GM19463 (cell line): ENCODE results near the gene KAT6B.
"Not testable (repeated sequence)": the region's sequence is repeated elsewhere in the genome, so short reads cannot be mapped to it uniquely, and the experiment has no call there.

Source experiments
- ATAC-seq: cut with Tn5 transposase; IDR thresholded peaks from one replicate; pipeline ENCODE4 v1.9.1; 2021; ENCODE audit warnings: mild to moderate bottlenecking, moderate library complexity; ENCODE audit not compliant: unreplicated experiment

Gene KAT6B

DNA sequence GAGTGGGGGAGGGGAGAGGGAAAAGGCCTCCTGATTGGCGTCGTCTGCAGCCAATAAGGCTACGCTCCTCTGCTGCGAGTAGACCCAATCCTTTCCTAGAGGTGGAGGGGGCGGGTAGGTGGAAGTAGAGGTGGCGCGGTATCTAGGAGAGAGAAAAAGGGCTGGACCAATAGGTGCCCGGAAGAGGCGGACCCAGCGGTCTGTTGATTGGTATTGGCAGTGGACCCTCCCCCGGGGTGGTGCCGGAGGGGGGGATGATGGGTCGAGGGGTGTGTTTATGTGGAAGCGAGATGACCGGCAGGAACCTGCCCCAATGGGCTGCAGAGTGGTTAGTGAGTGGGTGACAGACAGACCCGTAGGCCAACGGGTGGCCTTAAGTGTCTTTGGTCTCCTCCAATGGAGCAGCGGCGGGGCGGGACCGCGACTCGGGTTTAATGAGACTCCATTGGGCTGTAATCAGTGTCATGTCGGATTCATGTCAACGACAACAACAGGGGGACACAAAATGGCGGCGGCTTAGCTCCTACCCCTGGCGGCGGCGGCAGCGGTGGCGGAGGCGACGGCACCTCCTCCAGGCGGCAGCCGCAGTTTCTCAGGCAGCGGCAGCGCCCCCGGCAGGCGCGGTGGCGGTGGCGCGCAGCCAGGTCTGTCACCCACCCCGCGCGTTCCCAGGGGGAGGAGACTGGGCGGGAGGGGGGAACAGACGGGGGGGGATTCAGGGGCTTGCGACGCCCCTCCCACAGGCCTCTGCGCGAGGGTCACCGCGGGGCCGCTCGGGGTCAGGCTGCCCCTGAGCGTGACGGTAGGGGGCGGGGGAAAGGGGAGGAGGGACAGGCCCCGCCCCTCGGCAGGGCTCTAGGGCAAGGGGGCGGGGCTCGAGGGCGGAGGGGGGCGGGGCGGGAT lies at the start of gene KAT6B:
Gene KAT6B, plus strand, starts transcription at position 459 of the 903 bp plus-strand sequence. CDS start 16,258 bp downstream, outside the sequence.
- ATAC-seq = peak; percentile 84

DNA sequence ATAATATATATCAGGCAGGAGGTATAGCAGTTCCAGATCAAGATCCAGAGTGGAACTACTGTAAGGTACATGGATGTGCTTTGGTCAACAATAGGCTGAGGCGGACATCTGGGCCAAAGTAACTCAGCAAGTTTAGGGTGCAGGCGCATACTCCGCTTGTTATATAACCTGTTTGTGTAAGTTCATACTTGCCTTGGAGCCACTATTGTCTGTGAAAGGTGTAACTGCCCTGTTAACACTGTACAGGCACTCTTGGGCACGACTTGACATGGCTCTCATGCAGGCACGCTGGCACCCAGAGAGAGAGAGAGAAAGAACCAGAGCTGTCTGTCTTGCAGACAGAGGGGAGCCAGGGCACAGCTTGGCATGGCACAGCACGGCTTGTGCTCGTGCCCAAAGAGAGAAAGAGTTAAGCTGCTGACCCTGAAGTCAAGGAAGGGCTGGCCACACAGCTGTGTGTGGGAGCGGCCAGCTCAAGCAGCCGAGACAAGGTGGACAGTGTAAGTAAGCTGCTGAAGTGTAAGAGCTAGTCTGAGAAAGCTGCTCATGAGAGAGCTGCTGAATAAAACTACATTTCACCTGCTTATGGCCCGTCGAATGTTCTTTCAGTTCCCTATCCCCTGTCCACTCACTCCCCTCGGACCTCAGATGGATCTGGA lies 47.8 kb upstream of the KAT6B start:
- no peak for ATAC-seq

DNA sequence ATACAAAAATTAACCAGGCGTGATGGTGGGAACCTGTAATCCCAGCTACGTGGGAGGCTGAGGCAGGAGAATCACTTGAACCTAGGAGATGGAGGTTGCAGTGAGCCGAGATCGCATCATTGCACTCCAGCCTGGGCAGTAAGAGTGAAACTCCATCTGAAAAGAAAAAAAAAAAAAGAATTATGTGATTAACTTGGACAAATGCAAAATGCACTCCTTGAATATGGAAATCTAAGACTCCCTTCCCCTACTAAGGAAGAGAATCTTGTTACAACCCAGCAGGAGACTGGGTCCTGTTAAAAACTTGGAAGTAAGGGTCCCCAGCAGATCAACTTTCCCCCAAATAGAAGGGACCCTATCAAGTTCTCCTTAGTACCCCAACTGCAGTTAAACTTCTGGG lies 44.5 kb upstream of the KAT6B start:
- not testable (repeated sequence) for ATAC-seq

DNA sequence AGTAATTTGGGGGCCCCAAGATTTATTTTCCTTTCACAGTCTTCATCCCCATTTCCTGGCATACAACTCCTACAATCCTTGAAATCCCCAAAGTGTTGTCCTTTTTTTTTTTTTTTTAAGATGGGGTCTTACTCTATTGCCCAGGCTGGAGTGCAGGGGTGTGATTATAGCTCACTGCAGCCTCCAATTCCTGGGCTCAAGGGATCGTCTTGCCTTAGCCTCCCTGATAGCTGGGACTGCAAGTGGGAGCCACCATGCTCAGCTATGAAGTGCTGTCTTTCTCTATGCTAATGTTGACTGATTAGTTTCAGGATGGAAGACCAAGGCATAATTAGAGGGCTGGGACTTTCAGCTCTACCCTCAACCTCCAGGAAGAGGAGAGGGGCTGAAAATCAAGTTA lies 41.9 kb upstream of the KAT6B start:
- ATAC-seq = no peak

DNA sequence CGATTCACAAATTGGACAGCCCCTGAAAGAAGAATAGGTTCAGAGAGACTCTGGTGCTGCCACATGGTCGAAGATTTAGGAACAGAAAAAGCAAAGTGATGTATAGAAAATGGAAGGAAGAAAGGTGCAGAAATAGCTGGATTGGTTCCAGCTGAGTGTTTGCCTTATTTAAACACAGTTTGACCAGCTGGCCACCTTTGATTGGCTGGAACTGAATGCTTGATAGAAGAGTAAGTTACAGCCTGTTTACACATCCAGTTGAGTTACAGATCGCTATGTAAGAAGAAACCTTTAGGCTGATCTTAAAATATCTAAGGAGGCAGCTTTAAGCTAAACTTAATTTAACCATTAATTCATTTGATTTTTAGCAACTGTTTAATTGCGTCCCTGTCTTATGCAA lies 40.3 kb upstream of the KAT6B start:
- ATAC-seq = no peak

DNA sequence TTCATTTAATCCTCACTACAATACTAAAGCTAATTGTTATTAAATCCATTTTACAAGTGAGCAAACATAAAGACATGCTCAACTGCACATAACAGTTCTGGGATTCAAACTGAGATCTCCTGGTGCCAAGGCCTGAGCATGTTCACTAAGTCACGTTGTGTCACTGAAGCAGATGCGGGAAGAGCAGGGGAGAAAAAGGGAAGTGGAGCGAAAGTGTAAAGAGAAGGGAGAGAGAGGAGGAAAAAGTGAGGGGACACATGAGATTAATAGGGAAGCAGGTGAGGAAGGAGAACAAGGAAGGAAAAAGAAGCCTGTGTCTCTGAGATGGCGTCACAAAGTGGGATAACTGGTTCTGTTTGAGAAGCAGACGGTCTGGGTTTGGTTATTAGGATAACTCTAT lies 38.9 kb upstream of the KAT6B start:
- ATAC-seq = no peak

DNA sequence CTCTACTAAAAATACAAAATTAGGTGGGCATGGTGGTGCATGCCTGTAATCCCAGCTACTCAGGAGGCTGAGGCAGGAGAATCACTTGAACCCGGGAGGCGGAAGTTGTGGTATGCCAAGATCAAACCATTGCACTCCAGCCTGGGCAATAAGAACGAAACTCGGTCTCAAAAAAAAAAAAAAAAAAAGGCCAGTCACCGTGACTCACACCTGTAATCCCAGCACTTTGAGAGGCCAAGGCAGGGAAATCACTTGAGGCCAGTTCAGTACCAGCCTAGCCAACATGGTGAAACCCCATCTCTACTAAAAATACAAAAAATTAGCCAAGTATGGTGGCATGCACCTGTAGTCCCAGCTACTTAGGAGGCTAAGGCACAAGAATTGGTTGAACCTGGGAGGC lies 34.4 kb upstream of the KAT6B start:
- ATAC-seq = not testable (repeated sequence)

DNA sequence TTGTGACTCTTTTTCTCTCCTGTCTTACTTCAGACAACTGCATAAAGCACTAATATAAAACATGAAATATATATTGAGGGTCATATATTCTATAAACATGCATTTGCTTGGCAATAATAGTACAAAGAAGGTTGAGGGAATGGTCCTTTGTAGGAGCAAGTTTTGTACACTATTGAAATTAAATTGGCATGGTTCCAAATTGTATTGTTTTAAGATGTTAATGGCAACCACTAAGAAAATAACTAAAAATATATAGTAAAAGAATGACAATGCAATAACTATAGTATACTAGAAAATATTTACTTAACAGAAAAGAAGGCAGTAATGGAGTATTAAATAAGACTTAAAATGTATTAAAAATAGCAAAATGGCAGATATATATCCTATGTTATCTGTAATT lies 33.7 kb upstream of the KAT6B start:
- ATAC-seq = no peak

DNA sequence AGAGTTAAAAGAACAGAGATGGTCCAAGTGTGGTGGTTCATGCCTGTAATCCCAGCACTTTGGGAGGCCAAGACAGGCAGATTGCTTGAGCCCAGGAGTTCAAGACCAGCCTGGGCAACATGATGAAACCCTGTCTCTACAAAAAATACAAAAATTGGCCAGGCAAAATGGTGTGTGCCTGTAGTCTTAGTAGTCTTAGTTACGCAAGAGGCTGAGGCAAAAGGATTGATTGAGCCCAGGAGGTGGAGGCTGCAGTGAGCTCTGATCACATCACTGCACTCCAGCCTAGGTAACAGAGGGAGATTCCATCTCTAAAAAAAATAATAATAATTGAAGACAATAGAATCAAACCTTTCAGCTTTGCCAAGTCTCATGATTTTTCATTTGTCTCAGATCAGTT lies 33.2 kb upstream of the KAT6B start:
- not testable (repeated sequence) for ATAC-seq

DNA sequence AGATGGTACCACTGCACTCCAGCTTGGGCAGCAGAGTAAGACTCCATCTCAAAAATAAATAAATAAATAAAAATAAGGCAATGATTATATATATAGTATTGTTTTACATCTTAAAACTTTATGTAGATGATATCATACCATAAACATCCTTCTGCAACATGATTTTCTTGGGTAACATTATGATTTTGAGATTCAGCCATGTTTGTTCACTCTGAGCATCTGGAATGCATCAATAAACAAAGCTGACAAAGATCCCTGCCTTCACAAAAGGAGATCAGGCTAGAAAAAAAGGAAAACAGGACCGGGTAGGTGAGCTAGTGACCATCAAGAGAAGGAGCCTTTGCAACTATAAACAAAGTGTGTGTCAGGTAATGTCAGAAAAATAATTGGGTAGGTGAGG lies 31.9 kb upstream of the KAT6B start:
- ATAC-seq = no peak

DNA sequence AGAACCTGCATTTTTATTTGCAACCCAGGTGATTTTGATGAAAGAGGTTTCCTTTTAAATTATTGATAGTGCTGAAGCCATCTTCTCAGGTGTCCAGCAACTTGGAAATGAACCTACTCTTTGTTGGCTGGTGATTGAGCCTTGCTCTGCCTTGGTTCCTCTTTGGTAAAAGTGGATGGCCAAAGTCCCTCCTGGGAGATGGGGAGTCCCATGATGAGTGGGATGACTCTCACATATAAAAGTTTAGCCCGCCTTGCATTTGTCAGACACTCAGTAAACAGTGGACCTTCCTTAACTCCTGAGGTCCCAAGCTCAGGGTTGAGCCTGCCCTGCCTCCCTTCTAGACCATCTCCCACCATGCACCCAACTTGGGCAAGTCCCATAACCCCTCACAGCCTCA lies 28.9 kb upstream of the KAT6B start:
- ATAC-seq = no peak

DNA sequence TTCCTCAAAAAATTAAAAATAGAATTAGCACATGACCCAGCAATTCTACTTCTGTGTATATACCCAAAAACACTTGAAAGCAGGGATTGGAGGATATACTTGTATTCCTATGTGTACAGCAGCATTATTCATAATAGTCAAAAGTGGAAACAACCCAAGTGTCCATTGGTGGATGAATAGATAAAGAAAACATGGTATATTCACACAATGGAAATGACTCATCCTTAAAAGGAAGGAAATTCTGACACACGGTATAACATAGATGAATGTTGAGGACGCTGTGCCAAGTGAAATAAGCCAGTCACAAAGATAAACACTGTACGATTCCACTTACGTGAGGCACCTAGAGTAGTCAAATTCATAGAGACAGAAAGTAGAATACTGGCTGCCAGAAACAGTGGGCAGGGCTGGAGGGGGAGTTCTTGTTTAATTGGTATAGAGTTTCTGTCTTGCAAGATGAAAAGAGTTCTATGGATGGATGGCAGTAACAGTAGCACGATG lies 26.6 kb upstream of the KAT6B start:
- no peak for ATAC-seq

DNA sequence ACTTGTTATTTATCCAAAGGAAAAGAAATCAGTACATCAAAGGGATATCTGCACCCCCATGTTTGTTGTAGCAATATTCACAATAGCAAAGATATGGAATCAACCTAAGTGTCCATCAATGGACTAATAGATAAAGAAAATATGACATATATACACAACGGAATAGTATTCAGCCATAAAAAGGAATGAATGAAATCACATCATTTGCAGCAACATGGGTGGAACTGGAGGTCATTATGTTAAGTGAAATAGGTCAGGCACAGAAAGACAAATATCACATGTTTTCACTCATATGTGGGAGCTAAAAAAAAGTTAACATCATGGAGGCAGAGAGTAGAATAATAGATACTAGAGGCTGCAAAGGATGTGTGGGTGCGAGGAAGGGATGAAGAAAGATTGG lies 25.0 kb upstream of the KAT6B start:
- ATAC-seq = no peak

DNA sequence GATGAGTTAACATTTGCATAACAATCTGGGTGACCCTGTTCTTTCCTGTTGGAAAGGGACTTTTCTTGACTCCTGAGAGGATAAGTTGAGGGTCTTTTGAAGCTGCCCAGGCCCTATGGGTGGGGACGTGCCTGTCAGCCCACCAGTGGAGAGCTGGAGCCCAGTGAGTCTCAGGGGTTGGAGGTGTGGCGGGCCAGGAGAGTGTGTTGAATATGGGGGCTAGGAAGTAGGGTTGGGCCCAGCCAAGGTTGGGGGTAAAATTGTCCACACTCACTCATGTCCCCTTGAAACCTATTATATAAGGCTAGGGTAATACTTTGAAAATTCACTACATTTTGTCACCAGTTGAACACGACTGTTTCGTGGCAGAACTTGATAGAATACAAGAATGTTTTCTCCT lies 17.9 kb upstream of the KAT6B start:
- ATAC-seq = no peak

DNA sequence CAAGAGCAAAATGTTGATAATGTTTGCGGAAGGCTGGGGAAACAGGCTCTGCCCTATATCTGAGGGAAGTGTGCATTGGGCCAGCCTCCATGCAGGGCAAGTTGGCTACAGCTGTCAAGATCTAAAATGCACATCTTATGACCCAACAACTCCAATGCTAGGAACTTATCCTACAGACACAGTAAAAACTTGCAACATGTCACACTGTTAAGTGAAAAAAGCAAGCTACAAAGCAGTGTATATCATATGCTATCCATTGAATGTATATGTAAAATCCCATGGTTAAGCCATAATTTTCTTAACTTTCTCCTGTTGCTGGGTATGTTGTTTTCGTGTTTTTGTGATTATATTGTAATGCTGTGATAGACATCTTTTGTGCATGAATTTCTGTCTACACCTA lies 16.3 kb upstream of the KAT6B start:
- no peak for ATAC-seq

DNA sequence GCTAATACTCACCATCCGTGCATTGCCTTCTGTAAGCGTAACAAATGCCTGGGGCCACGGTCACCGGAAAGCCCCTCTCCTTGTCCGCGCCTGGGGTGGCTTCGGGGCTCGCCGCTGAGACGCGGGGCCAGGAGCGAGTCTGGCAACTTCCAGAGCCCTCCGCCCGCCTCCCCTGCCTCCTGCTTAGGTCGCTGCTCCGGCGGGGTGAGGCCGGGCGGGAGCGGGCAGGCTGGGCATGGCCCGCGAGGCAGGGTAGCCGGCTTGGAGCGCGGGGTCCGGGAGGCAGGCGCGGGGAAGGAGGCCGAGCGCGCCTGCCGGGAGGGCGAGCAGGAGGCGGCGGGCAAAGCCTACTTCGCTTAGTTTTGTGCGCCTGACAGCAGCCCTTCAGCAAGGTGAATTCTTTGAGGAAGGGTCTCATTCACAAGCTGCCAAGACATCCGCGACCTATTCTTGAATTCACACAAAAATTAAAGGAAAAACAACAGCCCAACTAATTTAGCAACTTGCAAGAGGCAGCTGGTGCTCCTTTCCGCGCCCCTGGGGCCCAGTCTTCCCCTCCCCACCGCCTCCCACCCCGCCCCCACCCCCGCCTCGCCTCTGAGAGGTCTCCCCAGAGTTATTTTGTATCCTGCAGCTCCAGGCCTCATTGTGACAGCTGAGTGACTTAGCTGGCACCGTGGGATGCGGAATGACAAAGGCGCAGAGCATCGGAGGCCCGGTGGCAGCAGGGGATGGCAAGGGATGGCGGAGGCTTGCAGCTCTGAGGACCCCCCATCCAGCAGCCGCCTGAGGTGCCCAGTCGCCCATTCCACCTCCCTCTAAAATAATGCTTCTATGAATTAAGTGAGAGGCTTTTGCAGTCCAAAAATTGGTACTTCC lies 12.8 kb upstream of the KAT6B start:
- ATAC-seq = no peak

DNA sequence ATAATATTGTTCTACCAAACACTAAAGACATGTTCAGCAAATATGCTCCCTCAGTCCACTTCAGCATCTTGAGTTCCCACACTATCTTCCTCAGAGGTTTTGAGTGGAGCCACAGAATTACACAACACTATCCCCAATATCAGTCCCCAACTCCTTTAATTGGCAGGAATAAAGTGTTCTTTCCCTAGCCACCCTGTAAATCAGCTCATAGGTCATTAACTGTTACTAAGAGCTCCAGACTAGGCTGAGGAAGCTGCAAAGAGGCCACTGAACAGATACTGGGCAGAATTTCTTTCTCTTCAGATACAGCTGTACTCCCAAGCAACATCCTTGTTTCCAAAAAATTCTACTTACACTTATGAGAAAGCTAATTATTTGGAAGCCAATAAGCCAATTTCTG lies 11.6 kb upstream of the KAT6B start:
- no peak for ATAC-seq

DNA sequence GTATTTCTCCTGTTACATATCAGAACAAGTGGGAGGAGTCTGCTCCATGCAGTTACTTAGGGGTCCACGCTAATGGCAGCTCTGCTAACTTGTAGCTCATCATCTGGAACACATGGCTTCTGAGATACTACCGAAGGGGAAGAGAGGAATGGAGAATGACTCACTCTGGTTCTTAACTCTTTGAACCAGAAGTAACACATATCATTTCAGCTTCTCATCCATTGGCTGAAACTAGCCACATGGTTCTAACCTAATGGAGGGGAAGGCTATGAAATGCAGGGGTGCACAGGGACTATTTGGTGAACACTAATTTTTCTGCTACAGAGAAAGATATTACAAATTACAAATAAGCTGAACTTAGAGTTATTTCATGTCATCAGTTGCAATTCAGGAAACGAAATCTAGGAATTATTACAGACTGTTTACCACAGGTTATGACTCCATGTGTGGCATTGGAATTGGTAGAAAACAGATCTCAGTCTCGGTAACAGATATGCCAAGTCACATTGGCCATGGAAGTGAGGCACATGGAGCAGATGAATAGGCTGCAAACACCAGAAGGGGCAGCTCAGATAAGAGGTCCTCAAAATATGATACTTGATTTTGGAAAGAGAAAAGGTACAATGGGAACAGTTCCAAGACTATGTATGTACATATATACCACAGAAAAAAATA lies 9.4 kb upstream of the KAT6B start:
- no peak for ATAC-seq

DNA sequence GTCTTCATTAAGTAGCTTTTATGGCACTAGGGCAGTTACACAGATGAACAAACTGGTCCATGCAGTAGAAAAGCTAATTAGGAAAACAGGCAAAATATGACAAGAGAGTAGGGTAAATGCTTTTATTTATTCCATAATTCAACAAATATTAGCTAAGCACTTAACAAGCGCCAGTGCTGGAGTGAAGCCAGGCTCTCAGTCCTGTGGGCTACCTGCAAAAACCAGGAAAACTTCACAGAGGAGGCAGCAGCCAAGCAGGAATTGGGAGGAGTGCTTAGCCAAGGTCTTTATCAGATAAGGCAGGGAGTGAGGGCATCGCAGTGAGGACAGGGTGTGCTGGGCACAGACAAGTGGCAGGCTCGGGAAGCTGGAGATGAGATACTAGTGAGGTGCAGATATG lies 4.9 kb upstream of the KAT6B start:
- ATAC-seq = no peak

DNA sequence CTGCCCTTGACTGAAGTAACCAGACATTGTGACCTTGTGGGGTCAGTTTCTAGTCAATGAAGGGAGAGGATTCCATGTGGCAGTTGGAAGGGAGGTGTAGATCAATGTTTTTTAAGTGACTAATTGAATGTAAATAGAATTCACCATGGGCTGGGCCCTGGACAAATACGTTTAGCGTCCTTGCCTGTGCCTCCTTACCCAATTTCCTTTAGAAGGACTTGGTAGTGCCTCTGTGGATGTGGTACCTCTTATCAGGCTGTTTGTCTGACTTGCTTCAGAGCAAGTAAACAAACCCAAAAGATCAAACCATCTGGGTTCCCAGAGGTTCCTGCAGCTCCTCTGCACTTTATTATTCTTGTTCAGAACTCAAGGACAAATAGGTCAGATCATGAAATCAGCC lies 4.3 kb upstream of the KAT6B start:
- ATAC-seq = no peak
